ENCODE data around the gene TOR2A. TPM values are rescaled to one million over a fixed set of nuclear protein-coding genes. Genes with fewer than 3 reads are reported as not detected.

TOR2A gene
- total RNA-seq, 1 donor from 2014 or later = not detected

GRCh38 chr9:127700594-127701255, 34.4 kb downstream of the TOR2A start:
- no peaks in the 10 kb centered on the region for H3K4me1 ChIP-seq
- no peak overlapping the region for H3K27ac ChIP-seq
- H3K36me3 ChIP-seq = no peaks in the 10 kb centered on the region
- intact Hi-C loops (cut with DNase I) = no loop called here
- H3K27me3 ChIP-seq = no peaks in the 10 kb centered on the region
- H3K4me3 ChIP-seq = no peak overlapping the region
- no peak for DNase-seq (ENCODE audit: low spot score in 2 of 2)
- no peaks in the 10 kb centered on the region for H3K9me3 ChIP-seq
- TF ChIP-seq, protein P1, sequence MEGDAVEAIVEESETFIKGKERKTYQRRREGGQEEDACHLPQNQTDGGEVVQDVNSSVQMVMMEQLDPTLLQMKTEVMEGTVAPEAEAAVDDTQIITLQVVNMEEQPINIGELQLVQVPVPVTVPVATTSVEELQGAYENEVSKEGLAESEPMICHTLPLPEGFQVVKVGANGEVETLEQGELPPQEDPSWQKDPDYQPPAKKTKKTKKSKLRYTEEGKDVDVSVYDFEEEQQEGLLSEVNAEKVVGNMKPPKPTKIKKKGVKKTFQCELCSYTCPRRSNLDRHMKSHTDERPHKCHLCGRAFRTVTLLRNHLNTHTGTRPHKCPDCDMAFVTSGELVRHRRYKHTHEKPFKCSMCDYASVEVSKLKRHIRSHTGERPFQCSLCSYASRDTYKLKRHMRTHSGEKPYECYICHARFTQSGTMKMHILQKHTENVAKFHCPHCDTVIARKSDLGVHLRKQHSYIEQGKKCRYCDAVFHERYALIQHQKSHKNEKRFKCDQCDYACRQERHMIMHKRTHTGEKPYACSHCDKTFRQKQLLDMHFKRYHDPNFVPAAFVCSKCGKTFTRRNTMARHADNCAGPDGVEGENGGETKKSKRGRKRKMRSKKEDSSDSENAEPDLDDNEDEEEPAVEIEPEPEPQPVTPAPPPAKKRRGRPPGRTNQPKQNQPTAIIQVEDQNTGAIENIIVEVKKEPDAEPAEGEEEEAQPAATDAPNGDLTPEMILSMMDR (IDR thresholded peaks at IDR 0.05) = no peak

DNA sequence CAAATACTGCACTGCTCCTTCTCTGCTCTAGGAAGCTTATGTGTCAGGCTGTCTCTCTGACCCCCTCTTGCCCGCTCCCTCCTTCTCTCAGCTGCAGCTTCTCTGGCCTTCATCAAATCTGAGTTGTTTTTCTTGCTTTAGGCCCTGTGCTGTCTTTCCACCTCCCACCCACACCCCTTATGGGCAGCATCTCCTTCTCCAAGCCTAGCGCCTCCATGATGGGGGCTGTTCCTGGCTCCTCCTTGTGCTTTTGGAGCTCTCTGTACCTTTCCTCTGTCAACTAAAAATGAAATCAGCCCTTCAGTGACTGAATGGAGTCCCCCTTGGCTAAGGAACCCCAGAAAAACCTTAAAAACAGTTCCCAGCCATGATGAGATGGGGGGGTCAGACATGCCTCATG, 35.0 kb downstream of the TOR2A start:
- Histone ChIP-seq H3K36me3 (no peaks in the 10 kb centered on the region), H3K4me1 (no peaks in the 10 kb centered on the region), H3K27ac (peak overlapping the region; percentile 76 to 92), H3K9me3 (no peaks in the 10 kb centered on the region), H3K4me3 (no peak overlapping the region), H3K27me3 (no peaks in the 10 kb centered on the region)
- TF ChIP-seq, protein P1 (IDR thresholded peaks at IDR 0.05) = no peak
- DNase-seq (ENCODE audit: low spot score in 2 of 2) = no peak
- intact Hi-C loops (cut with DNase I) = no loop called here

DNA sequence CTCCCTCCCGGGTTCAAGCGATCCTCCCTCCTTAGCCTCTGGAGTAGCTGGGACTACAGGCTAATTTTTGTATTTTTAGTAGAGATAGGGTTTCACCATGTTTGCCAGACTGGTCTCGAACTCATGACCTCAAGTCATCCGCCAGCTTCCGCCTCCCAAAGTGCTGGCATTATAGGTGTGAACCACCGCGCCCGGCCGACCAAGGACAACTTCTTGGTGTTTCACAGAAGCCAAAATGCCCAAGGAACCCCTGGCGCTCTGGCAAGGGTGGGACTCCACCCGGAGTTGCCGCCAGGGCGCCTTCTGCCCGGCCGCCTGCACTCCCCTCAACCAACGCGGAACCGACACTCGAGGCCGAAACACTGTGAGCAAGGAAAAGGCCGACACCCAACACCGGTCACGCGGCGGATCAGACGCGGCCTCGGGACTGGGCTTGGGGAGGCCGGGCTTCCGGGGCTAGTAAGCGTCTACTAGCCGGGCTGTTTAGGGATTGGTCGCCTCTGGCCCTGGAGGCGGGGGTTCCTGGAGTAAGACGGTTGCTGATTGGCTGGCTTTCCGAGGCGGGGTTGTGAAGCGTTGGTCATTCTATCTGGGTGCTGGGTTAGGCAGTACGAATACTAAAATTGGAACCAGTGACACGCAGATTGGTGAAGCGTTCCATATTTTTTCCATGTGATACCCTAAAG, 36.0 kb downstream of the TOR2A start:
- H3K4me3 ChIP-seq = peak overlapping the region; percentile 32 to 48
- no peaks in the 10 kb centered on the region for H3K9me3 ChIP-seq
- intact Hi-C loops (cut with DNase I) = loop anchor here (1.0 kb wide), 1 partner anchor 16 kb away; the partner anchor contains the start of gene PTRH1
- peak overlapping the region; percentile 79 to 92 for H3K27ac ChIP-seq
- TF ChIP-seq, protein P1 (IDR thresholded peaks at IDR 0.05) = peak; percentile 9 to 41 (median 25)
- no peaks in the 10 kb centered on the region for H3K4me1 ChIP-seq
- H3K27me3 ChIP-seq = no peaks in the 10 kb centered on the region
- DNase-seq (ENCODE audit: low spot score in 2 of 2) = peak; percentile 93 to 98
- no peaks in the 10 kb centered on the region for H3K36me3 ChIP-seq

DNA sequence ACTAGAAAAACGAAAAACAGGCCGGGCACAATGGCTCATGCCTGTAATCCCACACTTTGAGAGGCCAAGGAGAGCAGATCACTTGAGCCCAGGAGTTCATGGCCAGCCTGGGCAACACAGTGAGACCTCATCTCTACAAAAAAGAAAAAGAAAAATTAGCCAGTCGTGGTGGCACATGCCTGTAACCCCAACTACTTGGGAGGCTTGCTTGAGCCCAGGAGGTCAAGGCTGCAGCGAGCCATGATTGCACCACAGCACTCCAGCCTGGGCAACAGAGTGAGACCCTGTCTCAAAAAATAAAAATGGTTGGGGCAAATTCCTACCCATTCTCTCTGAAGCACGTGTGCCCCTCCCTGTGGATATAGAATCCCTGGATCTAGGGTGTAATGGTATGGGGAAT, 36.7 kb downstream of the TOR2A start:
- TF ChIP-seq, protein P1 (IDR thresholded peaks at IDR 0.05) = no peak
- H3K36me3 ChIP-seq = no peaks in the 10 kb centered on the region
- H3K27me3 ChIP-seq = no peaks in the 10 kb centered on the region
- H3K9me3 ChIP-seq = no peaks in the 10 kb centered on the region
- H3K4me1 ChIP-seq = no peaks in the 10 kb centered on the region
- H3K4me3 ChIP-seq = no peak overlapping the region
- DNase-seq (ENCODE audit: low spot score in 2 of 2) = no peak
- intact Hi-C loops (cut with DNase I) = no loop called here
- H3K27ac ChIP-seq = peak overlapping the region; percentile 79 to 92

DNA sequence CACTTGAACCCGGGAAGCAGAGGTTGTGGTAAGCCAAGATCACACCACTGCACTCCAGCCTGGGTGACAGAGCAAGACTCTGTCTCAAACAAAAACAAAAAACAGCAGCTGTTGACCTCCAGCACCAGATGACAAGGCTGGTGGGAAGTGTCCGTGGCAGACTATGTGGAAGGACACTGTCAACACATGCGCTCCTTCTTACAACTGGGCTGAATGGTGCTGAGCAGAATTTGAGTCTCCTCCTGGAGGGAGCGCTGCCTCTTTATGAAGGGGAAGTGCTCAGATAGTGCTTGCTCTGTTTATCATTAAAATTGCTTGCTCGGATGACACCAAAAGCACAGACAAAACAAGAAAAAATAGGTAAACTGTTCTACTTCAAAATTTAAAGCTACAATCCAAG, 37.5 kb downstream of the TOR2A start:
- peak overlapping the region in 1 of 2 donors; percentile 92 for H3K27ac ChIP-seq
- H3K36me3 ChIP-seq = peaks cover 0 to 1% of the 10 kb centered on the region in 2 donors
- no peak overlapping the region for H3K4me3 ChIP-seq
- no peaks in the 10 kb centered on the region for H3K4me1 ChIP-seq
- no peaks in the 10 kb centered on the region for H3K9me3 ChIP-seq
- TF ChIP-seq, protein P1 (IDR thresholded peaks at IDR 0.05) = no peak
- H3K27me3 ChIP-seq = no peaks in the 10 kb centered on the region
- no peak for DNase-seq (ENCODE audit: low spot score in 2 of 2)
- intact Hi-C loops (cut with DNase I) = no loop called here
